ENCODE data around the gene NME2.
"Not testable (repeated sequence)": the region's sequence is repeated elsewhere in the genome, so short reads cannot be mapped to it uniquely, and the experiment has no call there.

The NME2 gene

DNA sequence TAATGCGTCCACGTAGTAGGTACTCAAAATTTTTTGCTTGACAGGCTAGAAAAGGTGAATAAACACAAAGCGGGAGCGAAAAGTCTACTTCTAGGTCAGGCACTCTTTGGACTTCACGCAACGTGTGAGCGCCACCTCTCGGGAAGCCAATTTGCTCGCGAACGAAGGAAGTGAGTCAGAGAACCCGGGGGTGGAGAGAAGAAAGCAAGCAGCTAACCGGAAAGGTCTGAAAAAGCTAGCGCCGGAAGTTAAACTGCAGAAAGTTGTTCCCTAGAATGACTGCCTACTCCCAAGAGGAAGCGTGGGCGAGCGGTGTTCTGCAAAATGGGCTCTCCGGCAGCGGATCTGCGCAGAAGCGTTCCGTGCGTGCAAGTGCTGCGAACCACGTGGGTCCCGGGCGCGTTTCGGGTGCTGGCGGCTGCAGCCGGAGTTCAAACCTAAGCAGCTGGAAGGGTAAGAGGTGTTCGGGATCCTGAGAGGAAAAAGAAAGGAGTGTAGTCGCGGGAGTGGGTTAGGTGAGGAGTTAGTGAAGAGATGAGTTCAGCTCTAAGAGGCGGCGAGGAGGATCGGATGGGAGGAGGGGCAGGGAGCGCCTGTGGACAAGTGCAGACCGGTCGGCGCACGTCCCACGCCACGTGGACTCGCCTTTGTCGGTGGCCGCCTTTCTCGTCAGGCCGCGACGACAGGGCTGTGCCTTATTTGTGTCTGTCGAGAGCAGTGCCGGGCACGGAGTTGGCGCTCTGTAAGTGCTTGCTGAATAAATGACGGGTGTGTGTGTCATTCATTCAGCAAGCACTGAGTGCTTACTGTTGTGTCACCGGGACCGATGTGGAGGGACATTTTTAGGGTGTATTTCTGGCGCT is 12.8 kb upstream of the NME2 start, which contains the start of gene NME1:
Gene NME1, plus strand, starts transcription at position 350 of the 863 bp plus-strand sequence. CDS start 2,096 bp downstream, outside the sequence.
- peak; percentile 94 for DNase-seq (ENCODE audit: low spot score)

- DNase-seq (ENCODE audit: low spot score): no peak
These were observed 12.0 kb upstream of the NME2 start for GRCh38 chr17:51154176-51154575.

- DNase-seq (ENCODE audit: low spot score): peak; percentile 67
These were observed 10.8 kb upstream of the NME2 start for GRCh38 chr17:51155416-51155815.

DNA sequence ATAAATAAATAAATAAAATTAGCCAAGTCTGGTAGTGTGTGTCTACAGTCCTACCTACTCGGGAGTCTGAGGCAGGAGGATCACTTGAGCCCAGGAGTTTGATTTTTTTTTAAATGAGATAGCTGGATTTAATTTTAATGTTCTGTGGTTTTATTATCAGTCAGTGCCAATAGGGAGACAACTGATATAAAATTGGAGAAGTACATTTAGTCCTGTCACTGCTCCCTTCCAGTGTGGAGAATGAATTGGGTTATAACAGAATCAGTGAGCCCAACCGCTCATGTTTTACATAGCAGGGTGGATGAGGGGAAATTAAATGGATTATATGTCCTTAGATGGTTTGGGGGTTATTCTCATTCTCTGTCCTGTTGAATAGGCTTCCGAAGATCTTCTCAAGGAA is 6.6 kb upstream of the NME2 start:
- no peak for DNase-seq (ENCODE audit: low spot score)

- DNase-seq (ENCODE audit: low spot score): no peak
These were observed 4.7 kb upstream of the NME2 start for GRCh38 chr17:51161541-51161940.

GRCh38 chr17:51164911-51165679 is 1.1 kb upstream of the NME2 start:
- DNase-seq (ENCODE audit: low spot score): peak; percentile 68

GRCh38 chr17:51165680-51166197 is 472 bp upstream of the NME2 start:
- DNase-seq (ENCODE audit: low spot score): peak; percentile 92

DNA sequence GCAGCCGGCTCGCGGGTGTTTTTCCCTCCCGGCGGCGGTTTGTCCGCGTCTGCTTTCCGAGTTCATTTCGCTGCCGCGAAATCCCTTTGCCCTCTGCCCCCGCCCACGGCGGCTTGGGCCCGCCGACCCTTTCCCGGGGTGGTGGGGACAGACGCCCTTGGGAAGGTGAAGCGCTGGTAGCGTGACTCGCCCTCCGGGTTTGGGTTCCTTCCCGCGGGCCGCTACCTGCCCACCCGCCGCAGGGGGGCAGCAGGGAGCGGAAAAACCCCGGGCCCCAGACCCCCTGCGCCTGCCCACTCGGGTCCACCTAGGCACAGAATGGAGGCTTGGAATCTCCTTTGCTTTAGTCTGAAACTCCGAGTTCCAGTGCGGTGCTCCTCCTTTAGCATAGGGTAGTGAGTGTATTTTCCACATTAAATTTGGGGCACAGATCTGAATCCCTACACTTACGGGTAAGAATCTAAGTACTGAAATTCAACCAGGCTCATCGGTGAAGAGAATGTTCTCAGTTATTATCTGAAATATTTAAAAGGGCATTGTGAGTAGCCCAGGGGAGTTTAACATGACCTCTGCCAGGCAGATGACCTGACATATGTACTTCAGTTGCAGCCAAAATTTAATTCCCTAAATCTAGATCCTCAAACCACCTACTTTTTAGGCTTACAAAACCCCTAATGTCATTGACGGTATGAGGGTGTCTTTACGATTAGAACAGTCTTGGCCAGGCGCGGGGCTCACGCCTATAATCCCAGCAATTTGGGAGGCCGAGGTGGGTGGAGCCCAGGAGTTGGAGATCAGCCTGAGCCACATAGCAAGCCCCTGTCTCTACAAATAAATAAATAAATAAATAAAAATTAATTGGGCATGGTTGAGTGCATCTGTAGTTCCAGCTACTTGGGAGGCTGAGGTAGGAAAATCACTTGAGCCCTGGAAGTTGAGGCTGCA is 1.0 kb downstream of the NME2 start:
- DNase-seq (ENCODE audit: low spot score): peak; percentile 96

- DNase-seq (ENCODE audit: low spot score): no peak
These were observed 3.1 kb downstream of the NME2 start for GRCh38 chr17:51169340-51169739.

- DNase-seq (ENCODE audit: low spot score): no peak
These were observed 4.5 kb downstream of the NME2 start for GRCh38 chr17:51170736-51171135.

- DNase-seq (ENCODE audit: low spot score): not testable (repeated sequence)
These were observed 5.8 kb downstream of the NME2 start for GRCh38 chr17:51172030-51172429.

GRCh38 chr17:51180486-51180885 is 14.3 kb downstream of the NME2 start:
- peak; percentile 77 for DNase-seq (ENCODE audit: low spot score)

GRCh38 chr17:51184124-51184523 is 17.9 kb downstream of the NME2 start:
- DNase-seq (ENCODE audit: low spot score): no peak

DNA sequence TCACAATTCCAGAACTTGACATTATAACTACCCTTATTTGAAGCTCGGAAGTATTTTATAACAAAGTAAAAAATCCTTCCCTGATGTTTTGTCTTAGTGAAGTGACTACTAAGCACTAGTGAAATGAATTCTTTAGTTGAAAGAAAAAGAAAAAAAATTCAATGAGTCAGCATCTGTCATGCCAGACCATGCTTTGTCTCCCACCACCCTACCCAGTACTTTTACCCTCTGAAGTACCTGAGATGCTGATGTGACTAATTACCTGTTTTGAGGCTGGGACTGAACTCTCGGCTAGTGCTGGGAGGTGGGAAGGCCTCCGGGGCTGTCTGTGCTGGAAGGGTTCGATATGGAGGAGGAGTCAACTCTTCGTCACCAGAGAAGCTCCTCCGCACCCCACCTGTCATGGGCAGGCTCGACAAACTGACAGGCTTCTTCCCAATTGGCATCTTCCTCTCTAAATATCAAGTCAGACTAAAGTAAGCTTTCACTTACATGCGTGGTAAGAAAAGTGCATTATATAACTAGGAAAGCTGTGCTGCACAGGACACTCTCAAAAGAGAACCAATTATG is 19.6 kb downstream of the NME2 start:
- DNase-seq (ENCODE audit: low spot score): no peak

- DNase-seq (ENCODE audit: low spot score): no peak
These were observed 22.1 kb downstream of the NME2 start for GRCh38 chr17:51188271-51188833.

DNA sequence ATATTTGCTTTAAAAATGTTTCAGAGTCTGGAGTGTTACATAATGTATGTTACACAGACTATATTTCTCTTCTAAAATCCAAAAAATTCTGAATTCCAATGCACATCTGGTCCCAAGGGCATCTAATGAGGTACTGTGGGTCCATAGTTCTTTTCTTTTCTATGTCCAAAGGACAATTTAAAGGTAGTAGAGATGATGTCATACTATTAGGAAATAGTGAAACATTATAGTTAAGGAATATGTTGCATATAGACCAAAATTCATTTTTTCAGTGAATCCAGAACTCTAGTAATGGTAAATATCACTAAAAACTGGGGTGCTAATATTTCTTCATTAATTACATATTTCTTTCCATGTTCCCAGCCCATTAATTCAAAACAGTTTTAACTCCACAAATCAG is 23.0 kb downstream of the NME2 start:
- no peak for DNase-seq (ENCODE audit: low spot score)

GRCh38 chr17:51189628-51190027 is 23.4 kb downstream of the NME2 start:
- DNase-seq (ENCODE audit: low spot score): no peak

DNA sequence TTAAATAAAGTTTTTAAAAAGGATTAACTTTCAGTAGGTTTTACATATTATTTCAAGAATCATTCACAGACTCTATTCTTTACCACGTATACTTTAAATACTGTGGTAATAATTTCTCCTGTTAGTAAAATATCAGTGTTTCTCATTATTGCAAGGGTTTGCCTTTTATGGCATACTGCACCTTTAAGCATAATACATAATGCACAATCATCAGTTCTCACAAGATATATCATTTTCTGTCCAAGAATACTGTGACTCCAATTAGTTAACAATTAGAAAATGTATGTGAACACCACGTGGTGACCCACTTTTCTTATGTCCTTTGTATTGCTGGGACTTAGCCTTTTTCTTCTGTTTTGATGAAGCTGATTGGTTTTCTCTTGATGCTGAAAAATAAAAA is 25.7 kb downstream of the NME2 start:
- no peak for DNase-seq (ENCODE audit: low spot score)

GRCh38 chr17:51197754-51198153 is 31.5 kb downstream of the NME2 start:
- DNase-seq (ENCODE audit: low spot score): no peak

- DNase-seq (ENCODE audit: low spot score): no peak
These were observed 34.1 kb downstream of the NME2 start for GRCh38 chr17:51200295-51200694.

- DNase-seq (ENCODE audit: low spot score): no peak
These were observed 34.6 kb downstream of the NME2 start for GRCh38 chr17:51200846-51201245.

Measured in D341Med (cell line).